HL-60/S4 (cell line): Measurements from ENCODE around the gene ZNF467.

Experiments
- in situ Hi-C: fragments of 300-500 bp; cut with MboI; formaldehyde crosslinking; loops from 2 replicates; pipeline ENCODE4 v1.14.3; 2022; ENCODE audit warnings: low sequenced_read_pairs

The ZNF467 gene

GRCh38 chr7:149773446-149774236 is at the start of gene ZNF467:
ZNF467 (minus strand) TSS chr7:149773588; CDS start chr7:149771032, 2,556 bp downstream.
- in situ Hi-C loops, result no loop called here

- in situ Hi-C loops, result no loop called here
Observed at GRCh38 chr7:149822353-149822943, 49.1 kb upstream of the ZNF467 start.

DNA sequence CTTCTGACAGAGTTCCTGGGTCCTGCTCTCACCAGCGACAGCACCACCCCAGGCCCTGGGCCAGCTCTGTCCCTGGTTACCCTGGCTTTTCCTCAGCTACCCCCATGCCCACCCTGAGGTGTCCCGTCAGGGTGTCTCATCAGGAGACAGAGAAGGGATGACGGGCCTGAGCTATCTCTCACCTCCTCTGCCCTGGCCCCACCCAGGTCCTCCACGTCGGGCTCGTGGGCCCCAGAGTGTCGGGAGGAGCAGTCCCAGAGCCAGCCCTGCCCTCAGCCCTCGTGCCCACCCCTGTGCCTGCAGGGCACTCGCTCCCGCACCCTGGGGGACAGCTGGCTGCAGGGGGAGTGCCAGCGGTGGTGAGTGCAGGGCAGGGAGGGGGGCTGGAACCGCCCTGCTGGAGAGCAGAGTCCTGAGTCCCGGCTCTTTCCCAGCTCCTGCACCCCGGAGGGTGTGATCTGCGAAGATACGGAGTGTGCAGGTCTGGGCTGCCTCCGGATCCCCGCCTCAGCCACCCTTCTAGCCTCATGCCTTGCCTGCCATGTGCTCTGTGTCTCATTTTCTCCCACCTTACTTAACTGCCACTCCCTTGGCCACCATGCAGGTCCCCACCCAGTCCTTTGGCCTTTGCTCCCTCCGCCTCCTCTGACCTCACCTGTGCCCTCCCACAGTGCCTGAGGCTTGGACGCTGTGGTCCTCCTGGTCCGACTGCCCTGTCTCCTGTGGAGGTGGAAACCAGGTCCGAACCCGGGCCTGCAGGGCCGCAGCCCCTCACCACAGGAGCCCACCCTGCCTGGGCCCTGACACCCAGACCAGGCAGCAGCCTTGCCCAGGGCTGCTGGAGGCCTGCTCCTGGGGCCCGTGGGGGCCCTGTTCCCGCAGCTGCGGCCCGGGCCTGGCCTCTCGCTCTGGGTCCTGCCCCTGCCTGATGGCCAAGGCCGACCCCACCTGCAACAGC is 48.1 kb upstream of the ZNF467 start:
- in situ Hi-C loops, result no loop called here

- in situ Hi-C loops, result no loop called here
Observed at GRCh38 chr7:149820622-149821190, 47.3 kb upstream of the ZNF467 start.

DNA sequence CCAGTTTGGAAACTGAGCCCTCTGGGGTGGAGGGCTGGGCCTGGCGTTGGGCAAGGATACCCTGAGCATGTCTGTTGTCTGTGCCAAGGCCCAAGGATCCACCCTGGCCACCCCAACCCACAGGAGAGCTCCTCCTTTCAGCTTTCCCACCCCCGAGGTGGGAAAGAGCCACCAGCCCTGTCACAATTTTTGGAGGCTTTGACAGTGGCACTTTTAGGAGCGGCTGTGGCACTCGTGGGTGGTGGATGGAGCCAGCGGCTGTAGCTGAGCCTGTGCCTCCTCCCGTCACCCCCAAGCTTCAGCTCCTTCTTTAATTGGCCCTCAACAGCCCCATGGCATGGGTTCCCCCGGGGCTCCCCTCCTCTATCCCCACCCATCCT is 46.6 kb upstream of the ZNF467 start:
- in situ Hi-C loops, result no loop called here

DNA sequence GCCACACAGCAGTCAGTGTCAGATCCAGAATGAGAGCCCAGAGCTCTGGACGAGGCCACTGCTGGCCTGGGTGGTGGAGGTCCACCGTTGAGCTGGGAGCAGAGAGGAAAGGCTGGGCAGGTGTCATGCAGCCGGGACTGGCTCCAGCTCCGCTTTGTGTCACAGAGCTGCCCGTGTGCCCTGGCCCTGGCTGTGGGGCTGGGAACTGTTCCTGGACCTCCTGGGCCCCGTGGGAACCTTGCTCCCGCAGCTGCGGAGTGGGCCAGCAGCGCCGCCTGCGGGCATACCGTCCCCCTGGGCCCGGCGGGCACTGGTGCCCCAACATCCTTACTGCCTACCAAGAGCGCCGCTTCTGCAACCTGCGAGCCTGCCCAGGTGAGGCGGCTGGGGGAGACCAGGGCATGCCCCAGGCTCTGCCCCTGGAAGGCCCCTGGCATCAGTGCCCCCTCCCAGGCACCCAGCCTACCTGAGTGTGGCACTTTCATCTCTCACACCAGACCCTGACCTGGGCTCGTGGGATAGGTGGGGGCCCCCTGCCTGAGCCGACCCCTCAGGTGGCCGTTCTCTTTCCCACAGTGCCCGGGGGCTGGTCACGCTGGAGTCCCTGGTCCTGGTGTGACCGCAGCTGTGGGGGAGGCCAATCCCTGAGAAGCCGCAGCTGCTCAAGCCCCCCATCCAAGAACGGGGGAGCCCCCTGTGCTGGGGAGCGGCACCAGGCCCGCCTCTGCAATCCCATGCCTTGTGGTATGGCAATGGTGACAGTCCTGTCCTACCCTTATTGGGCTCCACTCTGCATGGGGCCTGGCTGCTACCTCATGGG is 46.0 kb upstream of the ZNF467 start:
- in situ Hi-C loops, result no loop called here

- in situ Hi-C loops, result no loop called here
Observed at GRCh38 chr7:149818536-149818840, 45.1 kb upstream of the ZNF467 start.

GRCh38 chr7:149817836-149818535 is 44.6 kb upstream of the ZNF467 start:
- in situ Hi-C loops, result no loop called here

DNA sequence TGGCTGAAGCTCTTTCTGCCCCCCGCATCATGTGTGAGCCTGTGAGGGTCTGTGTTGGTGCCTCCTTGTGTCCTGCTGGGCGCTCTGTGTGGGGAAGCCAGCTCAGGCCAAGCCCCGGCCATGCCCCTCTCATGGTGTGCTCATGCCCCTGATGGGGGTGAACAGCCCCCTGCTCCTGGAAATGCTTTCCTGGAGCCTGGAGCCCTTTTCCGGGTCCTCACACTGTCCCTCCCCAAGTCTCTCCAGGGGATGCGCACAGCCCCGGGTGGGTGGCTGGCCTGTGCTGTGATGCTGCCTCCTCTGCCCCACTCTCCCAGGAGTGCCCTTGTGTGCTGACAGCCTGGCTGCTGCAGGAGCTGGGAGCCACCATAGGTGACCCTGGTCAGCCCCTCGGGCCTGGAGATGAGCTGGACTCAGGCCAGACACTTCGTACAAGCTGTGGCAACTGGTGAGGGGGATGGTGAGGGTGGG is 43.9 kb upstream of the ZNF467 start:
- in situ Hi-C loops, result no loop called here

DNA sequence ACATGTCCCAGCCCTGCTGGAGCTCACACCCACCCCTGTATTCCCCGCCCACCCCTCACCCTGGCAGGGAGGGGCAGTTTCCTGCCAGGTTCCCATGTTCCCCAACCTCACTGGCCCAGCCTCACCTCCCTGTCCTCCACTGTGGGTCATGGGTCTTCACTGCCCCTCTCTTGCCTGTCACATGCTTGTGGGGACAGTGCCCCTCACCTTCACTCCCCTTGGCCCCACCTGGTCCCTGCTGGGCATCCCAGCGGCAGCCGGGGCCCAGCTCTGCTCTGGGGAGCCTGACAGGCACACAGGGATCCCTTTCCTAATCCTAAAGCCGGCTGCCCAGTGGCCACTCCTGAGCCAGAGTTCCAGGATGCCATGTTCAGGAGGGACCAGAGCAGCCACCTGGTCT is 43.4 kb upstream of the ZNF467 start:
- in situ Hi-C loops, result no loop called here

GRCh38 chr7:149816267-149816751 is 42.9 kb upstream of the ZNF467 start:
- in situ Hi-C loops, result no loop called here

- in situ Hi-C loops, result no loop called here
Observed at GRCh38 chr7:149815661-149816266, 42.4 kb upstream of the ZNF467 start.

DNA sequence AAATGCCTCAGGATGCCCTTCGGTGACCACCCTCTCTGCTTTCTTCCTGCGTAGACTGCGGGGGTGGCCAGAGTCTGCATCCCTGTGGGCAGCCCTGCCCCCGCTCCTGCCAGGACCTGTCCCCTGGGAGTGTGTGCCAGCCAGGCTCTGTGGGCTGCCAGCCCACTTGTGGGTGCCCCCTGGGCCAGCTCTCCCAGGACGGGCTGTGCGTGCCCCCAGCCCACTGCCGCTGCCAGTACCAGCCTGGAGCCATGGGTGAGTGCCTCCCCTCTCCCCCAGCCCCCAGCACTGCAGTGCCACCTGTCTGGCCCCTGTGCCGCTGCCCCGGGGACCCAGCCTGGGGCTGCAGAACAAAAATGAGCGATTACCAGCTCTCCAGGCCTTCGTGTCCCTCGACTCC is 41.7 kb upstream of the ZNF467 start:
- in situ Hi-C loops, result no loop called here

GRCh38 chr7:149814494-149814893 is 41.1 kb upstream of the ZNF467 start:
- in situ Hi-C loops, result no loop called here

- in situ Hi-C loops, result no loop called here
Observed at GRCh38 chr7:149813254-149814035, 40.1 kb upstream of the ZNF467 start.

- in situ Hi-C loops, result no loop called here
Observed at GRCh38 chr7:149811831-149812490, 38.6 kb upstream of the ZNF467 start.

DNA sequence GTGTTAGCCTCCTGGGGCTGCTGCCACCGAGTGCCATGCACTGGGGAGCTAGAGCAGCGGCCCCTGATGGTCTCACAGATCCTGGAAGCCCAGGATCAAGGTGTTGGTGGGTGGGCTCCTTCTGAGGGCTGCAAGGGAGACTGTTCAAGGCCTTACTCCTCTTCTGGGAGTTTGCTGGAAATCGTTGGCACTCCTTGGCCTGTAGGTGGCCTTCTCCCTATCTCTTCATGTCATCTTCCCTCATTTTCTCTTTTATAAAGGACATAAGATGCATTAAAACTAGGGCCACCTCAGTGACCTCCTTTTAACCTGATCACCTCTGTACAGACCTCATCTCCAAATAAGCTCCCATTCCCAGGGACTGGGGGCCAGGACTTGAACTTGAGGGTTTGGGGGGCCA is 37.8 kb upstream of the ZNF467 start:
- in situ Hi-C loops, result no loop called here

- in situ Hi-C loops, result loop anchor here (10.0 kb wide), 1 partner anchor 144 kb away; no protein-coding TSS in a partner anchor
Observed at GRCh38 chr7:149809215-149809614, 35.8 kb upstream of the ZNF467 start.
